Hindlimb muscle (tissue), 1 donor: ENCODE results near the gene ARRB1. TPM values are rescaled to one million over a fixed set of nuclear protein-coding genes. Genes with fewer than 3 reads are reported as not detected.
A peak's percentile ranks its signal among the peaks of the same experiment; 100 is the strongest.
"Not testable (repeated sequence)": the region's sequence is repeated elsewhere in the genome, so short reads cannot be mapped to it uniquely, and the experiment has no call there.

Experiments
- DNase-seq: peaks from one replicate; pipeline ENCODE4 v3.0.0-alpha.2; 2013
- polyA plus RNA-seq: library from polyadenylated mRNA; unstranded; fragments of 120-200 nt; gene quantifications from one replicate; pipeline ENCODE4 v1.2.1, GENCODE V29; 2013; ENCODE audit not compliant: insufficient read length

ARRB1 gene
- polyA plus RNA-seq, 1 donor = 20.6 TPM

GRCh38 chr11:75371949-75372876, 20.8 kb upstream of the ARRB1 start:
- no peak for DNase-seq

- DNase-seq = no peak
These were observed 18.2 kb upstream of the ARRB1 start for GRCh38 chr11:75369560-75370255.

GRCh38 chr11:75366826-75367225, 15.4 kb upstream of the ARRB1 start:
- not testable (repeated sequence) for DNase-seq

- DNase-seq = no peak
These were observed 14.3 kb upstream of the ARRB1 start for GRCh38 chr11:75365711-75366181.

- DNase-seq = not testable (repeated sequence)
These were observed 10.8 kb upstream of the ARRB1 start for GRCh38 chr11:75362285-75362684.

GRCh38 chr11:75356613-75357012, 5.2 kb upstream of the ARRB1 start:
- DNase-seq = no peak

GRCh38 chr11:75355051-75355450, 3.6 kb upstream of the ARRB1 start:
- no peak for DNase-seq

- DNase-seq = no peak
These were observed 1.2 kb upstream of the ARRB1 start for GRCh38 chr11:75352588-75353206.

GRCh38 chr11:75351791-75352587, 528 bp upstream of the ARRB1 start:
- peak; percentile 78 for DNase-seq

GRCh38 chr11:75350743-75351540, 519 bp downstream of the ARRB1 start:
- no peak for DNase-seq

- no peak for DNase-seq
These were observed 1.2 kb downstream of the ARRB1 start for GRCh38 chr11:75350122-75350742.

- DNase-seq = no peak
These were observed 1.8 kb downstream of the ARRB1 start for GRCh38 chr11:75349521-75350116.

- DNase-seq = peak; percentile 72
These were observed 3.5 kb downstream of the ARRB1 start for GRCh38 chr11:75347781-75348566.

- DNase-seq = no peak
These were observed 4.4 kb downstream of the ARRB1 start for GRCh38 chr11:75346912-75347647.

GRCh38 chr11:75346296-75346695, 5.2 kb downstream of the ARRB1 start:
- no peak for DNase-seq

- no peak for DNase-seq
These were observed 5.9 kb downstream of the ARRB1 start for GRCh38 chr11:75345455-75346160.

- no peak for DNase-seq
These were observed 6.6 kb downstream of the ARRB1 start for GRCh38 chr11:75344761-75345454.

- no peak for DNase-seq
These were observed 7.3 kb downstream of the ARRB1 start for GRCh38 chr11:75344186-75344585.
